ENCODE results near the gene TMEM127. TPM values are rescaled to one million over a fixed set of nuclear protein-coding genes. Genes with fewer than 3 reads are reported as not detected.
A peak's percentile ranks its signal among the peaks of the same experiment; 100 is the strongest.
"Not testable (repeated sequence)": the region's sequence is repeated elsewhere in the genome, so short reads cannot be mapped to it uniquely, and the experiment has no call there.

Gene TMEM127
- total and polyA plus RNA-seq, 2 experiments from 2014 or later, result 34.0 to 43.6 TPM

DNA sequence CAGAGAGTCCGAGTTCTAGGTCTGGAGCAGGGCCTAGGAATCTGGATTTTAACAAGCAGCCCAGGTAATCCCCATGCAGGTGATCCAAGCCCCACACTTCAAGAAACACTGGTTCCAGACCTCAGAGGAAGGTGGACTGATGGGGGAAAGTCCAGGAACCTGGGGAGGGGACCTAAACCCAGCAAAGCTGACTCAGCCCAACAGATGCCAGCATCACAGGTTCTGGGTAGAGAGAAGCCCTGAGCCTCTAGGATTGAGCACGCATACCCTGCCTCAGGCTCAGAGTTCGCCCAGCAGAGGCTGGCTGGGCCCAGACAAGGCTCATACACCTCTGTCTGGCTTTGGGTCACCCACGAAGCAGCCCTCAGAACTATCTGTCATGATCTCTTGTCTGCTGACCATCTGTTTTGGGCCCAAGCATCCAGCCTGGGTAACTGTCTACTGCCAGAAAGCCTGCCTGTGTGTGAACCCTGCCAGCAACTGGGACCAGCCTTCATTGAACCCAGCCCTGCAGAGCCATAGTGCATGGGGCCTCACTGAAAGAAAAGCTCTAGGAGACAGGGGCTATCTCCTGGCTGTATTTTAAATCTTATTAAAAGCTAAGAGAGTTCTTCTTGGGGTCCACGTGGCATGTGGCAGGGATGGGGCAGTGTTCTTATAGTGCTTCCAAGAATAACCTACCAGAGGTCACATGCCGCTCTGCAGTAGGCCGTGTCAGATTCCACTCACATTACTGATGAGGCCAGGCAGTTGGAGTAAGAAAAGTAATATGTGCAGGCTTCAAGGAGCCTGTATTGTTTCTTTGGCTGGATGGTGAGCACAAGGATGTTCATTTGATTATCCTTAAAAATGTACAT lies 7.4 kb downstream of the TMEM127 start:
- Histone ChIP-seq H2AFZ (no peak overlapping the region), H3K27me3 (replicated peaks; ENCODE audit: insufficient read depth) (no peaks in the 10 kb centered on the region), H3K27ac (peak overlapping the region; percentile 19; the same call in 1 of the 2 replicates), H3K4me3 (no peak overlapping the region), H4K20me1 (ENCODE audit: insufficient read depth) (no peaks in the 10 kb centered on the region), H3K4me2 (ENCODE audit: unreplicated experiment) (no peak overlapping the region), H3K9me3 (ENCODE audit: low read depth) (no peaks in the 10 kb centered on the region), H3K9me2 (ENCODE audit: insufficient read depth) (no peaks in the 10 kb centered on the region), H3F3A (ENCODE audit: insufficient read depth) (peaks cover 34% of the 10 kb centered on the region), H3K36me3 (ENCODE audit: low read depth) (peaks cover 8% of the 10 kb centered on the region), H3K79me2 (ENCODE audit: insufficient read depth) (peaks cover 90% of the 10 kb centered on the region), H3K9ac (peak overlapping the region; percentile 13; the same call in 1 of the 2 replicates), H3K4me1 (ENCODE audit: insufficient read depth) (peaks cover 30% of the 10 kb centered on the region)
- 83 to 91% methylated on average over 7 of the region's 7 CpGs for WGBS, 2 experiments (ENCODE audit: low coverage in 1 of 2, low lambda C conversion rate in 2 of 2, missing lambda C conversion rate in 2 of 2)
- in situ Hi-C loops (cut with MboI), result loop anchor here (25.0 kb wide), 1 partner anchor 246 kb away; no protein-coding TSS in a partner anchor
- no peak for DNase-seq
- TF ChIP-seq EZH2 (IDR thresholded peaks at IDR 0.05; ENCODE audit: insufficient read depth, poor library complexity, severe bottlenecking) (no peak), EZH2phosphoT487 (IDR thresholded peaks at IDR 0.05; ENCODE audit: insufficient read depth, low read depth) (no peak)

DNA sequence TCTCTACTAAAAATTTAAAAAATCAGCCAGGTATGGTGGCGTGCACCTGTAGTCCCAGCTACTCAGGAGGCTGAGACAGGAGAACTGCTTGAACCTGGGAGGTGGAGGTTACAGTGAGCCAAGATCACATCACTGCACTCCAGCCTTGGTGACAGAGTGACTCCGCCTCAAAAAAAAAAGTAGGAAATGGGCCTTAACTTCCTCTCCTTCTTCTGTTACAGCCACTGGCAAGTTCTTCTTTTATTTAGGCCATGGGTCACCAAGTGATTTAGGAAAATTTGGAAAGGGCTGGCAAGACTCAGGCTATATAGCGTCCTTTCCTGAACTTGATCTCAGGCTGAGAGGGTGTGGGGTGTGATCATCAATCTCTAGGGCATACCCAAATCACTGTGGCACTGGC lies 8.1 kb downstream of the TMEM127 start:
- in situ Hi-C loops (cut with MboI), result loop anchor here (25.0 kb wide), 1 partner anchor 245 kb away; no protein-coding TSS in a partner anchor
- H2AFZ ChIP-seq; H3K4me3 ChIP-seq; H3K9ac ChIP-seq; H4K20me1 ChIP-seq (ENCODE audit: insufficient read depth); H3K27me3 ChIP-seq (replicated peaks; ENCODE audit: insufficient read depth); H3K9me3 ChIP-seq (ENCODE audit: low read depth); H3K4me2 ChIP-seq (ENCODE audit: unreplicated experiment); H3K9me2 ChIP-seq (ENCODE audit: insufficient read depth); H3K27ac ChIP-seq; DNase-seq: not testable (repeated sequence)
- Histone ChIP-seq H3K36me3 (ENCODE audit: low read depth) (peaks cover 11% of the 10 kb centered on the region), H3K4me1 (ENCODE audit: insufficient read depth) (peaks cover 29% of the 10 kb centered on the region), H3F3A (ENCODE audit: insufficient read depth) (peaks cover 34% of the 10 kb centered on the region), H3K79me2 (ENCODE audit: insufficient read depth) (peaks cover 83% of the 10 kb centered on the region)
- 93 to 100% methylated on average over 3 of the region's 3 CpGs for WGBS, 2 experiments (ENCODE audit: low coverage in 1 of 2, low lambda C conversion rate in 2 of 2, missing lambda C conversion rate in 2 of 2)

DNA sequence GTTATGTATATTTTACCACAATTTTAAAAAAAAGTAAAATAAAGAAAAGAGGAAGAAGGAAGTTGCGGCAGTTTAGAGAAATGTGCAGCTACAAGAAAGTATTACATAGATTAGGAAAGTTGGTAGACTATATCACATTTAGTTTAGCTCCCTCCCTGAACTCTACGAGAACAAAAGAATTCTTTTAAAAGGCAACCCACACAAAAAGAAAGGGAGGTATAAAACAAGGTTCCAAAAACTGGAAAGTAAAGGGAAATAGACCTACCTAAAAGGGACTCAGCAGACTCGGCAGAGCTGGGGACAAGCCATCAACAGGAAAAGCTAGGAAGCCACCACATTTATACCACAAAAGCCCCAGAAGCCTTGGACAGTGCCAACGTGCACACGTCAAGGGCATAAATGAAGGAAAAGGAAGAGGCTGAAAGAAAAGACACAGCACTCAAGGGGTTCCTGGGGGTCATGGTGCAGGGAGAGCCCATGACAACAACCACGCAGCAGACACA lies 9.1 kb downstream of the TMEM127 start:
- no peak overlapping the region for H3K4me3 ChIP-seq
- peaks cover 39% of the 10 kb centered on the region for H3F3A ChIP-seq (ENCODE audit: insufficient read depth)
- no peak overlapping the region for H3K27ac ChIP-seq
- TF ChIP-seq EZH2phosphoT487 (IDR thresholded peaks at IDR 0.05; ENCODE audit: insufficient read depth, low read depth), result no peak
- TF ChIP-seq EZH2 (IDR thresholded peaks at IDR 0.05; ENCODE audit: insufficient read depth, poor library complexity, severe bottlenecking), result no peak
- no peak overlapping the region for H2AFZ ChIP-seq
- H3K36me3 ChIP-seq (ENCODE audit: low read depth), result peaks cover 11% of the 10 kb centered on the region
- H3K4me1 ChIP-seq (ENCODE audit: insufficient read depth), result peaks cover 29% of the 10 kb centered on the region
- no peak overlapping the region for H3K4me2 ChIP-seq (ENCODE audit: unreplicated experiment)
- H3K79me2 ChIP-seq (ENCODE audit: insufficient read depth), result peaks cover 72% of the 10 kb centered on the region
- no peak overlapping the region for H3K9ac ChIP-seq
- DNase-seq, result no peak
- H4K20me1 ChIP-seq (ENCODE audit: insufficient read depth), result no peaks in the 10 kb centered on the region
- H3K9me3 ChIP-seq (ENCODE audit: low read depth), result no peaks in the 10 kb centered on the region
- H3K27me3 ChIP-seq (replicated peaks; ENCODE audit: insufficient read depth), result no peaks in the 10 kb centered on the region
- H3K9me2 ChIP-seq (ENCODE audit: insufficient read depth), result no peaks in the 10 kb centered on the region
- in situ Hi-C loops (cut with MboI), result loop anchor here (25.0 kb wide), 1 partner anchor 244 kb away; no protein-coding TSS in a partner anchor
- 76% methylated on average over 6 of the region's 6 CpGs for WGBS, 2 experiments (ENCODE audit: low coverage in 1 of 2, low lambda C conversion rate in 2 of 2, missing lambda C conversion rate in 2 of 2)

DNA sequence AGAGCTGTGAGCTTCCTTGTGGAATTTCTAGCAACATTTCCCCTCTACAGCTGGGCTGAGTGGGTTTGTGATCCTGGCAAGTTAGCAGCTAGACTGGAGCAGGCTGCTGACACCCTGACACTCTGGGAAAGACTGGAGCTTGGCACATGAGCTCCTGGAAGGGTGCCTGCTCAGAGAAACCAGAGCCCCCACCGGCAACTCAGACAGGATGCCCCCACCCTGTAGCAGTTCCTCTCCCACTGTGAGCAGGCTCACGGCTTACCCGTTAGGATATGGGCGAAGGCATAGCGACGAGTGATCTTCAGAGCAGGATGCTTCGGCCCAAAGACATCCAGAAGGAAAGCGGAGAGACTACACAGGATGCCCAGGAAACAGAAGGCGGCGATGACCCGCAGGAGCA lies 11.2 kb downstream of the TMEM127 start:
- Histone ChIP-seq H3F3A (ENCODE audit: insufficient read depth) (peaks cover 33% of the 10 kb centered on the region), H2AFZ (no peak overlapping the region), H3K79me2 (ENCODE audit: insufficient read depth) (peaks cover 55% of the 10 kb centered on the region), H4K20me1 (ENCODE audit: insufficient read depth) (no peaks in the 10 kb centered on the region), H3K4me2 (ENCODE audit: unreplicated experiment) (no peak overlapping the region), H3K9me3 (ENCODE audit: low read depth) (no peaks in the 10 kb centered on the region), H3K27ac (no peak overlapping the region), H3K4me1 (ENCODE audit: insufficient read depth) (peaks cover 23% of the 10 kb centered on the region), H3K9me2 (ENCODE audit: insufficient read depth) (no peaks in the 10 kb centered on the region), H3K4me3 (no peak overlapping the region), H3K9ac (no peak overlapping the region), H3K27me3 (replicated peaks; ENCODE audit: insufficient read depth) (no peaks in the 10 kb centered on the region), H3K36me3 (ENCODE audit: low read depth) (peaks cover 11% of the 10 kb centered on the region)
- no peak for DNase-seq
- in situ Hi-C loops (cut with MboI), result loop anchor here (25.0 kb wide), 1 partner anchor 242 kb away; no protein-coding TSS in a partner anchor
- no peak for TF ChIP-seq EZH2 (IDR thresholded peaks at IDR 0.05; ENCODE audit: insufficient read depth, poor library complexity, severe bottlenecking)
- TF ChIP-seq EZH2phosphoT487 (IDR thresholded peaks at IDR 0.05; ENCODE audit: insufficient read depth, low read depth), result no peak
- 85 to 88% methylated on average over 11 of the region's 11 CpGs for WGBS, 2 experiments (ENCODE audit: low coverage in 1 of 2, low lambda C conversion rate in 2 of 2, missing lambda C conversion rate in 2 of 2)
